BLaER1 treated with 17β-estradiol and CSF1 and Interleukin-3, amounts not matched to agents 10 nM and 100 nM (cell line): ENCODE data around the gene SH3BP4.
A peak's percentile ranks its signal among the peaks of the same experiment; 100 is the strongest.

Experiments used
- H3K27ac ChIP-seq, 11 experiments: shearing (Covaris generic); formaldehyde crosslinking; 2 replicates each; pipeline ENCODE4 v1.8.1; 2022
- H3K27me3 ChIP-seq, 11 experiments: shearing (Covaris generic); formaldehyde crosslinking; 2 replicates each; pipeline ENCODE4 v1.8.1; 2022
- H3K36me3 ChIP-seq, 11 experiments: shearing (Covaris generic); formaldehyde crosslinking; 2 replicates each; pipeline ENCODE4 v1.8.1; 2022
- H3K4me1 ChIP-seq, 10 experiments: shearing (Covaris generic); formaldehyde crosslinking; 2 replicates each; pipeline ENCODE4 v1.8.1; 2022
- H3K4me2 ChIP-seq, 11 experiments: shearing (Covaris generic); formaldehyde crosslinking; 2 replicates each; pipeline ENCODE4 v1.8.1; 2022
- H3K4me3 ChIP-seq, 10 experiments: shearing (Covaris generic); formaldehyde crosslinking; 2 replicates each; pipeline ENCODE4 v1.8.1; 2022
- H3K9ac ChIP-seq, 11 experiments: shearing (Covaris generic); formaldehyde crosslinking; 2 replicates each; pipeline ENCODE4 v1.8.1; 2022
- H3K9me3 ChIP-seq, 11 experiments: shearing (Covaris generic); formaldehyde crosslinking; replicated peaks in 1 of 11; 2 replicates each; pipeline ENCODE4 v1.8.1; 2022
- H4K20me1 ChIP-seq, 11 experiments: shearing (Covaris generic); formaldehyde crosslinking; 2 replicates each; pipeline ENCODE4 v1.8.1; 2022
- Cebpa-rat ChIP-seq, 11 experiments: shearing (Covaris generic); IDR thresholded peaks; 2 replicates each; pipeline ENCODE4 v1.8.1; 2022

Gene SH3BP4

GRCh38 chr2:234952270-234953115 lies 676 bp downstream of the SH3BP4 start:
- no peak for TF ChIP-seq Cebpa-rat (IDR thresholded peaks at IDR 0.05)
- Histone ChIP-seq H3K27me3 (peaks cover 63 to 78% (median 73%) of the 10 kb centered on the region in 11 experiments), H4K20me1 (peaks cover 0 to 36% (median 9%) of the 10 kb centered on the region in 11 experiments; a peak in 12 of 22 replicates), H3K4me3 (peak overlapping the region; percentile 69 to 81 (median 72)), H3K36me3 (no peaks in the 10 kb centered on the region), H3K9ac (peak overlapping the region; percentile 46 to 80 (median 72); a peak in 21 of 22 replicates), H3K27ac (peak overlapping the region in 7 of 11 experiments; percentile 32 to 62 (median 48); a peak in 12 of 22 replicates), H3K4me1 (peaks cover 5 to 24% (median 17%) of the 10 kb centered on the region in 10 experiments; a peak in 18 of 20 replicates), H3K4me2 (peak overlapping the region; percentile 95 to 99 (median 96)), H3K9me3 (no peaks in the 10 kb centered on the region)

GRCh38 chr2:234953116-234954031 lies 1.6 kb downstream of the SH3BP4 start:
- Histone ChIP-seq H3K4me3 (peak overlapping the region in 9 of 10 experiments; percentile 69 to 81 (median 73); a peak in 15 of 20 replicates), H3K4me1 (peaks cover 5 to 24% (median 17%) of the 10 kb centered on the region in 10 experiments; a peak in 18 of 20 replicates), H3K27ac (no peak overlapping the region), H3K9ac (peak overlapping the region in 1 of 11 experiments; percentile 68; a peak in 2 of 22 replicates), H3K4me2 (peak overlapping the region; percentile 95 to 99 (median 96); a peak in 18 of 22 replicates), H3K36me3 (no peaks in the 10 kb centered on the region), H4K20me1 (peaks cover 0 to 36% (median 9%) of the 10 kb centered on the region in 11 experiments; a peak in 12 of 22 replicates), H3K9me3 (no peaks in the 10 kb centered on the region), H3K27me3 (peaks cover 63 to 77% (median 71%) of the 10 kb centered on the region in 11 experiments)
- TF ChIP-seq Cebpa-rat (IDR thresholded peaks at IDR 0.05) = no peak

GRCh38 chr2:234954551-234954992 lies 2.8 kb downstream of the SH3BP4 start:
- peaks cover 0 to 36% (median 9%) of the 10 kb centered on the region in 11 experiments; a peak in 12 of 22 replicates for H4K20me1 ChIP-seq
- no peak overlapping the region for H3K27ac ChIP-seq
- peaks cover 5 to 24% (median 17%) of the 10 kb centered on the region in 10 experiments; a peak in 18 of 20 replicates for H3K4me1 ChIP-seq
- H3K9me3 ChIP-seq = no peaks in the 10 kb centered on the region
- H3K27me3 ChIP-seq = peaks cover 56 to 66% (median 62%) of the 10 kb centered on the region in 11 experiments
- H3K9ac ChIP-seq = no peak overlapping the region
- TF ChIP-seq Cebpa-rat (IDR thresholded peaks at IDR 0.05) = no peak
- no peaks in the 10 kb centered on the region for H3K36me3 ChIP-seq
- H3K4me2 ChIP-seq = no peak overlapping the region
- no peak overlapping the region for H3K4me3 ChIP-seq

- no peak overlapping the region for H3K4me3 ChIP-seq
- TF ChIP-seq Cebpa-rat (IDR thresholded peaks at IDR 0.05) = no peak
- peaks cover 51 to 60% (median 56%) of the 10 kb centered on the region in 11 experiments for H3K27me3 ChIP-seq
- no peak overlapping the region for H3K4me2 ChIP-seq
- H3K27ac ChIP-seq = no peak overlapping the region
- H3K9ac ChIP-seq = no peak overlapping the region
- H4K20me1 ChIP-seq = peaks cover 0 to 35% (median 9%) of the 10 kb centered on the region in 11 experiments; a peak in 12 of 22 replicates
- no peaks in the 10 kb centered on the region for H3K36me3 ChIP-seq
- H3K9me3 ChIP-seq = no peaks in the 10 kb centered on the region
- H3K4me1 ChIP-seq = peaks cover 5 to 19% (median 14%) of the 10 kb centered on the region in 10 experiments; a peak in 18 of 20 replicates
These were observed 3.3 kb downstream of the SH3BP4 start for GRCh38 chr2:234955091-234955591.

- Histone ChIP-seq H4K20me1 (peaks cover 0 to 35% (median 9%) of the 10 kb centered on the region in 11 experiments; a peak in 12 of 22 replicates), H3K27ac (no peak overlapping the region), H3K4me1 (peaks cover 1 to 10% (median 5%) of the 10 kb centered on the region in 10 experiments; a peak in 18 of 20 replicates), H3K36me3 (no peaks in the 10 kb centered on the region), H3K27me3 (peaks cover 42 to 51% (median 47%) of the 10 kb centered on the region in 11 experiments), H3K4me2 (no peak overlapping the region), H3K4me3 (no peak overlapping the region), H3K9me3 (no peaks in the 10 kb centered on the region), H3K9ac (no peak overlapping the region)
- no peak for TF ChIP-seq Cebpa-rat (IDR thresholded peaks at IDR 0.05)
These were observed 4.2 kb downstream of the SH3BP4 start for GRCh38 chr2:234955971-234956509.

GRCh38 chr2:234957834-234958135 lies 6.0 kb downstream of the SH3BP4 start:
- no peak for TF ChIP-seq Cebpa-rat (IDR thresholded peaks at IDR 0.05)

GRCh38 chr2:234958311-234958710 lies 6.5 kb downstream of the SH3BP4 start:
- Histone ChIP-seq H3K4me3 (no peak overlapping the region), H3K4me1 (no peaks in the 10 kb centered on the region), H3K9me3 (no peaks in the 10 kb centered on the region), H4K20me1 (peaks cover 0 to 26% (median 5%) of the 10 kb centered on the region in 11 experiments; a peak in 11 of 22 replicates), H3K4me2 (no peak overlapping the region), H3K27ac (no peak overlapping the region), H3K9ac (no peak overlapping the region), H3K36me3 (no peaks in the 10 kb centered on the region), H3K27me3 (peaks cover 22 to 30% (median 27%) of the 10 kb centered on the region in 11 experiments)
- TF ChIP-seq Cebpa-rat (IDR thresholded peaks at IDR 0.05) = no peak

More at GRCh38 chr2:234957834-234958135, 6.0 kb downstream of the SH3BP4 start:
- Histone ChIP-seq H3K27me3 (peaks cover 27 to 35% (median 32%) of the 10 kb centered on the region in 11 experiments), H3K27ac (no peak overlapping the region), H3K9me3 (no peaks in the 10 kb centered on the region), H4K20me1 (peaks cover 0 to 31% (median 7%) of the 10 kb centered on the region in 11 experiments; a peak in 12 of 22 replicates), H3K9ac (no peak overlapping the region), H3K4me3 (no peak overlapping the region), H3K36me3 (no peaks in the 10 kb centered on the region), H3K4me2 (no peak overlapping the region), H3K4me1 (peaks cover 0 to 3% (median under 1%) of the 10 kb centered on the region in 10 experiments; a peak in 5 of 20 replicates)

GRCh38 chr2:234958746-234959395 lies 7.1 kb downstream of the SH3BP4 start:
- TF ChIP-seq Cebpa-rat (IDR thresholded peaks at IDR 0.05) = no peak
- H3K4me2 ChIP-seq = no peak overlapping the region
- no peak overlapping the region for H3K27ac ChIP-seq
- H3K9me3 ChIP-seq = no peaks in the 10 kb centered on the region
- H3K9ac ChIP-seq = no peak overlapping the region
- H3K4me3 ChIP-seq = no peak overlapping the region
- H3K36me3 ChIP-seq = no peaks in the 10 kb centered on the region
- no peaks in the 10 kb centered on the region for H3K4me1 ChIP-seq
- peaks cover 16 to 25% (median 21%) of the 10 kb centered on the region in 11 experiments for H3K27me3 ChIP-seq
- H4K20me1 ChIP-seq = peaks cover 0 to 20% (median 0%) of the 10 kb centered on the region in 11 experiments; a peak in 9 of 22 replicates
